Stimulated activated CD4-positive, alpha-beta T cell treated with anti-CD3 and anti-CD28 coated beads, Interleukin-2, amount 100 ng/mL, for 24 hours (primary cell): Measurements from ENCODE around the gene LAMA5.

Experiments
- DNase-seq, 2 donors: peaks; one replicate each; pipeline ENCODE4 v3.0.0-alpha.2; 2020

The LAMA5 gene

DNA sequence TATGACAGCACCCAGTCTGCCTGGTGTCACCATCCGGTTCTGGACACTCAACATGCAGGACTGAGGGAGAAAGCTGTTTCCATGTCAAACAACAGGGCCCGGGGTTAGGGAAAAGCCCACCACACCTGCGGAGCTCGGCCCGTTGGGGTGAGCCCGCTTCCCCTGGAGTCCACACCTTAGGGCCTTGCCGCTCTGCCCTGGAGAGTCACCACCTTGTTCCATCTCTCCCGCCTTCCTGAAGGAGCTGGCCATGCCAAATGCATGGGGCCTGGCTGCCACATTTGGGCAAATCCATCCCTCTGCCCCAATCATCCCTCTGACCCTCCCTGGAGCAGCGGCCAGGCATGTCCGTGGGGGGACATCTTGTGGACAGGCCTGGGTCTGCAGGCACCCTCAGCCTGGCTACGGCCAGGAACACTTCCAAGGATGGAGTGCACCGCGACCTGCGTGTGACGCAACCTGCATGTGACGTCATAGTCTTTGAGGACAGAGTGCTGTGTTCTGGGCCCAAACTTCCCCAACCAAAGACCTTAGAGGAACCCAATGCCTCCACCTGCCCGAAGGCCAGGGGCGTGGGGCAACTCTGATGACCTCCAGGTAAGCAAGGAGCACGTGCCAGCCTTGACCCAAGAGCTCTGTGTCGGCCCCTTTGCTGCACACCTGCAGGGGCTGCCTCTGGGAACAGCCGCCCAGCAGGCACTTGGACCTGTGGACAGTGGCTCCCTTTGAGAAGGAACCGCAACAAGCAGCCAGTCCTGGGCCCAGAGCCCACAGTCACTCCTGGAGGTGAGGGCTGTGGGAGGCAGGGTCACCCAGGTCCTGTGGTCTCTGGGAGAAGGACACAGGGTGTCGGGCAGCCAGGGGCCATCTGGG lies 38.2 kb upstream of the LAMA5 start:
- no peak for DNase-seq

GRCh38 chr20:62404761-62405107 lies 37.6 kb upstream of the LAMA5 start:
- DNase-seq = no peak

DNA sequence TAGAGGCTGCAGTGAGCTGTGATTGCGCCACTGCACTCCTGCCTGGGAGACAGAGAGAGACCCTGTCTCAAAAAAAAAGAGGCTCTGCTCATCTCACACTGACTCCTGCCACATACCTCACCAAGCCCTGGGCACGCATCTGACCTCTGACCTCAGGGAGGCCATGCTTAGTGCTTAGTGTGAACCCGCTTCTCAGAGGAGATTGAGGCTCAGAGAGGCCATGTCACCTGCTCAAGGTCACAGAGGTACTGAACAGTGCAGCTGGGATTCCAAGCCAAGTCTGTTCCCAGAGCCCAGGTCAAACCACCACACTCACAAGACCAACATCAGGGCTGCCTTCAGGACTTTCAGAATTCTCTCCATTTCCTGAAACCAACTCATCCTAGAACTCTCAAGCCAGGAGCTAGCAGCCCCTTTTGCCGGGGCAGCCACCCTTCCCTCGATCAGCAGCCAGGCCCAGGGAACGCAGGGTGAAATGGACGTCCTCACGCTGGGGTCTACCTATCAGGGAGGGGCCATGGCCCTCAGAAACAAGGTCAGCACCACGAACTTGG lies 37.1 kb upstream of the LAMA5 start:
- no peak for DNase-seq

DNA sequence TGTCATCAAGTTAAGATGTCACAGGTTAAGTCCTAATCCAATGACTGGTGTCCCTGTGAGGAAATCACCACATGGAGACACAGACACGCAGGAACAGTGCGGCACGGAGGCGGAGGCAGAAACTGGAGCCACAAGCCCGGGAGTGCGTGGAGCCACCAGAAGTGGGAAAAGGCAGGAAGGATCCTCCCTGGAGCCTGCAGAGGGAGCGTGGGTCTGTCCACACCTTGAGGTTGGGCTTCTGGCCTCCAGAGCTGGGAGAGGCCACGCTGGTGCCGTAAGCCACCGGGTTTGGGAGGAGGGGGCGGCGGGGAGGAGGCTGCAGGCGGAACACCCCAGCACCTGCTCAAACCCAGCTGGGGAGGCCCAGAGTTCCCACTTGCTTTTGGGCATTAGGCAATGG lies 36.2 kb upstream of the LAMA5 start:
- DNase-seq = no peak

- no peak for DNase-seq
Measured at GRCh38 chr20:62402456-62403150, 35.5 kb upstream of the LAMA5 start.

GRCh38 chr20:62401331-62401779 lies 34.2 kb upstream of the LAMA5 start:
- DNase-seq = no peak

DNA sequence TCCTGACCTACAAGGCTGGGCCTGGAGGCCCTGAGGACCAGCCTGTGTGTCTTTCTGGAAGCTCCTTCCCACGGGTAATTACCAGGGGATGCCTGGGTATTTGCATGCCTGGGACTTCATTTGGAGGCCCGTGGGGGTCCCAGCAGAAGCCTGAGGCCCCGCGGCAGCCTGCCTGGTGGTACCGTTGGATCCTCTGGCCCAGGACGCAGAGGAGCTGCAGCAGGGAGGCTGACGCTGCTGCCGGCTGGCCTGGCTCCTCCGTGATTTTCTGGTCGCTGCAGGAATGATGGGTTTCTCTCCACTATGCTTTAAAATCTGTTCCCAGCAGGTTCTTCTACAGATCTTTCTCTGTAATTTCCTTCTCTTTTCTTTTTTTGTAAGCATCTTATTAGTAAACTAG lies 33.4 kb upstream of the LAMA5 start:
- no peak for DNase-seq

DNA sequence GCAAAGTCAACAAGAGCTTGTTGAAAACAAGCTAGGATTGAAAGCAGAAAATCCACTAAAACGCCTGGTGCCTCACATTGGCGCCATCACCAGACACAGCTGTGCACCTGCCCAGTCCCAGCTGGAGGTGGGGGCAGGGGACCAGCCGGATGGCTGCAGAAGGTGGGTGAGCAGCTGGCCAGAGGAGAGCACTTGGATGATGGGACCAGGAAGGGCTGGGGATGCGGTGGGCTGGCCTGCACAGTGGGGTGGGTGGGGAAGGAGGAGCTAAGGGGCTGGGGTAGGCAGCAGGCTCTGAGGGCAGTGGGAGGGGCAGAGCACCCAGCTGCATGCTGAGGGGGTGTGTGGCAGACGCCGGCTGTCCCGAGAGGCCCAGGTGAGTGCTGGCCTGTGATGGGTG lies 32.9 kb upstream of the LAMA5 start:
- DNase-seq = no peak

GRCh38 chr20:62398120-62398821 lies 31.2 kb upstream of the LAMA5 start:
- DNase-seq = no peak

GRCh38 chr20:62396367-62397239 lies 29.5 kb upstream of the LAMA5 start:
- DNase-seq = no peak

DNA sequence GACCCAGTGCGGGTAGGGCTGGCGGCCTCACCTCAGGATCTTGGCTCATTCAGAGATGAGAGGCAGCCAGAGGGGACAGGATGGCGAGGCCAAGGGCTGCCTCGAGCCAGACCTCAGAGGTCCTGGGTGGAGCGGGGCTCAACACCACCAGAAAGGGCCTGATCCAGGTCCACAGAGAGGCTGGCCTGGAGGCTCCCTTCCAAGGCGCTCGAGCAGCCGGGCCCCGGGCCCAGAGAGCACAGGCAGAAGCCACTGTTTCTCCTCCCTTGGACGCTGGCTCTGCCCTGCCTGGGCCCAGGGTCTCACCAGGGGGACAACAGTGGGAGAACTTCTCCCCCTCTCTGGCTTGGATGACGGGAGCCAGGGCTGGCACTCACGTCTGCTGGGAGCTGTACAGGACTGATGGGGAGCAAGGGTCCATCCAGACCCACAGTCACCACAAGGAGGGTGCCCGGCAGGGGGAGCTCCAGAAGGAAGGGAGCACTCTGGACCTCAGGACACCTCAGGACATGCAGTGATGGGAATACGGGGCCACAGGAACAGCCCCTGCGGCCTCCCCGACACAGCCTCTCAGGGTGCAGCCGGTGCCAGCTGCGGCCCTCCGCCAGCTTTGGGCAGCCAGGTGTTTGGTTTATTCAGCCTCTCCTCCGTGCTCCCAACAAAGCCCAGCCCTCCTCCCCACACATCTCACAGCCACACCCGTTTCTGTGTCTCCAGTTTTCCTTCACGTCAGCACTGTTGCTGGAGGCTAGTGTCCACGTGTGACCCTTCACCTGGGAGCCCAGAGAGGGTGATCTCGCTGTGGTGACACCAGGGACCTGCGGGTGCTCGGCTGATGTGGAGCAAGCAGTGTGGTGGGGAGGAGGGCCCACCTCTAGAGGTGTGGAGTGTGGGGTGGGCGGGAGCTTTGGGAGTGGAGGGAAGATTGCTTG lies 28.5 kb upstream of the LAMA5 start:
- no peak for DNase-seq

DNA sequence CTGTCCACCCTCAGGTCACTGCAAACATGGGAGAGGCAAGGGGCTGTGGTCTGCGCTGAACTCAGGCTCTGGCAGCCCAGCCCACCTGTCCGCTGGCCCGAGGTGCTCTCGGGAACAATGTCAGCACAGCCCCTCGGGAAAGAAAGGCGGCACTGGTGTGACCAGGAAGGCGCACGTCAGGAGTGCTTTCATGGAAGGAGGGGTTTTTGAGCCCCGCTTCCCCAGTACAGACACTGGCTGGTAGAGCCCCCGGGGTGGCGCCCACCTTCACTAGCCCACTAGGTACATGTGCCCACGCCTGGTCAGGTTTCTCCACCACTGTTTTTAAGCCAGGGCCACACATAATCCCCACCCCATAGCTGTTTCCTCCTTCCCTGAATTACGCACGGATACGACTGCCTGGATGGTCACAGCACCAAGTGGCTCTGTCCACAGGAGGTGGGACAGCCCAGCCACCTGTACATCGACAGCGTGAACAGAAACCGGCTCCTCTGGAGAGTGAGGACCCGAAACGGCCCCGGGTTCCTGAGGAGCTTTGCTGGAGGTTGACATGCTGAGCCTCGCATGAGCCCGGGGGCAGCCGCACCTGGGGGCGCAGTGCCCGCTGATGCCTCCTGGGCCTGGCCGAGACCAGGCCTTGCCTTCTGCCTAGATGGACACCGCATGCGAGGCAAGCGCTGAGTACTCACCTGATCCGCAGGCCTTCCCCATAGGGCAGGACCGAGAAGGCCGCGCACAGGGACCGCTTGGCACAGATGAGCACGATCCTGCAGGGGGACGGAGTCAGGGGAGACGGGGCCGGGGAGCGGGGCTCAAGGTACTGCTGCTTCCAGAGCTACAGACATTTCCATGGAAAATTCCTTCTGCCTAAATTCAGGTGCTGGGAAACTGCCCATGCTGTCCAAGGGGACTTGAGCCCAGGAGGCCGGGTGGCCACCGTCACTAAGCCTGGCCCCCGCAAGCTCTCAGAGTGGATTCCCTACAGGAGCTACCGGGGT lies 27.4 kb upstream of the LAMA5 start:
- DNase-seq = no peak

DNA sequence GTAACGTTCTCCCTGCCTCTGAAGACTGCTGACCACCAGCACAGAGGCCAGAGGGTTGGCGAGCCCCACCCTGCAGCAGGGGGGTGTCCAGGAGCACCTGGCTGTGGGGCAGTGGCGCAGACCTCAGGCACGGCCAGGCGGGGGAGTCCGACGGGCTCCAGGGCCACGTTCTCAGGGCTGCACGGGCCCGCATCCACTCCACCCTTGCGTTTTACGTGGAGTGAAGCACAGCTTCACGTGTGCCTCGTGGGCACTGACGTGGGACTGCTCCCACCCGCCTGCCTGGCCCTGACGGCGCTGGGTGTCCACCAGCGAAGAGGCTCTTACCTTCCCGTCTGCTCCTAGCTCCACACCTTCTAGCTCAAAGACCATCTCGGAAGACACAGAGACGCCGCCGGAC lies 26.7 kb upstream of the LAMA5 start:
- no peak for DNase-seq

DNA sequence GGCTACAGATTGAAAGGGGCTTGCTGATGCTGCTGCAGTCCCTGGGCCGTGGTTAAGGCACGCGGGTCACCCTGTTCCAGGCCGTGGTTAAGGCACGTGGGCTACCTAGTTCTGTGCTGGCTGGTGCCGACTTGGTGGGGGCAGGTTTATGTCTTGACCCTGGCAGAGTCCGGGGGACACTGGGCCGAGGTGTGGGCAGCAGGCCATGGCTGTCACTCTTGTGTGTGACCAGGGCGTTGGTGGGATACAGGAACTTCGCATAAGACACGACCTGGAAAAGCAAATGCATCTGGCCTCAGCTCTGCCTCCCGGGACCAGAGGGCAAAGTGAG lies 26.2 kb upstream of the LAMA5 start:
- DNase-seq = no peak

- no peak for DNase-seq
Measured at GRCh38 chr20:62392621-62393334, 25.7 kb upstream of the LAMA5 start.

DNA sequence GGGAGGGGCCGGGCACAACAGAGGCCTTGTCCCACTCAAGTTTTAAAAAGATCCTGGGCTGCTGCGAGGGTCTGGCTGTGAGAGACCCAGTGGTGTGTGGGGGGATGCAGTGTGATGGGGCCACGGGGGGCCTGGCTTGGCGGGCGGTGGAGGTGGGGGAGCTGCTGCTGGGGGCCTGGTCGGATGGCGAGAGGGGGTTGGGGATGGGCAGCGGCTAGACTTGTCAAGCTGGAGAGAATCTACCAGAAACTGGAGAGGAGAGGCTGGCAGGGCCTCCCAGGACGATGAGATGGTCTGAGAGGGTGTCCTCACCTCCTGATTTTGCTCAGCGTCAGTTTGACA lies 24.9 kb upstream of the LAMA5 start:
- DNase-seq = no peak

GRCh38 chr20:62391165-62392076 lies 24.3 kb upstream of the LAMA5 start:
- DNase-seq = no peak
